Measurements from ENCODE around the gene KIAA1671.

Gene KIAA1671

DNA sequence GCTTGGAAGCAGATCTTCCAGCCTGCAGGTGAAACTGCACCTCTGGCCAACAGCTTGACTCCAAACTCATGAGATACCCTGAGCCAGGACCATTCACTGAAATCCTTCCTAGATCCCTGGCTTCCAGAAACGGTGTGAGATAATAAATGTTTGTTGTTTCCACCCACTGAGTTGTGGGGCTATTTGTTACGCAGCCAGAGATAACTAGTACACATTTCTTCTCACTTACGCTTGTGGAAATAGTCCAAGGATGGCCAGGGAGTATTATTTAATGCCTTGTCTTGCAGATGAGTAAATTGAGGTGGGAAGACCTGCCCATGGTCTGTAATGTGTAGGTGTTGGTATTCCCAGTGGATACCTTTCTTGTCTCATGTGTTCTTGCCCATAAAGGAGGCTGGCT, 171.2 kb downstream of the KIAA1671 start:
- DNase-seq, result no peak

DNA sequence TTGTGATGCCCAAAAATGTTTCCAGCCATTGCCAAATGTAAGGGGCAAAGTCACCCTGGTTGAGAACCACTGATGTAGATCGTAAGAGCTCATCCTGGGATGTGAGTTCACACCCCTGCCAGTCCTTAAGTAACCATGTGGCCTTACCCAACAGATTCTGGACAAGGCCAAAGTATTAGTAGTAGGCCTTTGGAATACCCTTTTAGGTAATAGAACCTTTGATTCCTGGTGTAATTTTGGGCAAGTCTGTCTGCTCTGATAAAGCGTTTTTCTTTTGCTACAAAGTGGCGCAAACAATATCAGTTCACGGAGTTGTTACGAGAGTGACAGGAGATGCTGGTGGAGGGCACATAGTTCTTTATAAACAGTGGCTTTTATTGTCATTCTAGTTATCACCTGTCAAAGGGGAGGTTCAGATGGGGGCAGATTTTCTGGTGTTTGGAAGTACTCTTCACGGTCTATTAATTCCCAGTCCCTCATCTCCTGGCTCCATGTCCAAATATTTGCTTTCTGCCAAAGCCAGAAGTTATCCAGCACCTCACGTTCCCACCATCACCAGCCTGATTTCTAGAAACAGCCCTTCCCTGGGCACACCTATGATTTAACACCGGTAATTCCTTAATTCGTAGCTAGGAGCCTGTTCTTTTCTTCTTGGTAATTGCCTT, 173.3 kb downstream of the KIAA1671 start:
- no peak for DNase-seq

DNA sequence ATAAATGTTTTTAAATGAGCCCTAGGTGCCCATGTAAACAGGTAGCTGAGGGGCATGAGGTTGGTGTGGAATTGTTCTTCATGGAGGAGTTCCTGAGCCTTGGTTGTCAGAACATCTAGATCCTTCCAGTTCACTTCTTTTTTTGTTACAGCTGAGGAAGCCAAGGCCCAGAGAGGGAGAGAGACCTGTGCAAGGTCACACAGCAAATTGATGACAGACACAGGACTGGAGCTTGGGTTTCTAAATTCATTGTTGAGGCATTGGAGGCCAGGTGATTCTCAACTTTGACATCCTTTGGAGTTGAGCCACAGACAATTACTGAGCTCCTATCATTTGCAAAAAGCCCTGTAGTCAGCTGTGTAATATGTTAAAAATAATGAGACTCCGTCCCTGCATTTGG, 174.0 kb downstream of the KIAA1671 start:
- no peak for DNase-seq

DNA sequence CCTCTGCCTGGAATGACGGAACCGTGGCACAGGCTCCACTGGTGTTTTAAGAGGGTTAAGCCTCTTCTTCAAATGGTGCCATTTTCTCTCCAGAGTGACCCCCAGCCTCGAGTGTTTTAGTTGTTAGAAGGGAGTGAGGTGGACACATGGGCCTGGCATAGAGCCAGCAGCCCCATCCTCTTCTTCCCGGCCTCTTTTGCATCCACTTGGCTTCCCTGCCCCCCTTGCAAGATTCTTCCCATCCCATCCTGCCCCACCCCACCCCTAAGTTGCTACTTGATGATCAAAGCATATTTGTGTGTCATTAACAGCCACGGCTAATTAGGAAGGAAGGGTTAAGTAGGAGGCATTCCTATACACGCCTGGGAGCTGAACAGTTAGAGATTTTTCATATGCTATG, 174.8 kb downstream of the KIAA1671 start:
- DNase-seq, result no peak

DNA sequence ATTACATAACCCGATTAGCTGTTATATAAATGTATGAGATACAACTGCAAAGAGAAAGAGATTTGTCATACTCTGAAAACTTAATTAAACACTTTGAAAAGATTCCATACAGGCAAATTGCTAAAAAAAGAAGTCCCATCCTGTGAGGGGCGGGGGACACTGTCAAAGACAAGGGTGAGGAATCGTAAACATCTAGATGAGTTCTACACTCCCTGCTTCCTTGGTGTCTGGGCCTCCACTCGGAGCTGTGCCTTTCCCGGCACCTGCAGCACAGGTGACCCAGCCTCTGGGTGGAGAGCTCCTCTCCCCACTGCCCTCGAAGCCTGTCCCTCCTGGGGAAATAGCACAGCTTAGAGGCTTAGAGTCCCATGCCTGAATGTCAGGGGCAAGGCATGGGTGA, 177.9 kb downstream of the KIAA1671 start:
- no peak for DNase-seq

DNA sequence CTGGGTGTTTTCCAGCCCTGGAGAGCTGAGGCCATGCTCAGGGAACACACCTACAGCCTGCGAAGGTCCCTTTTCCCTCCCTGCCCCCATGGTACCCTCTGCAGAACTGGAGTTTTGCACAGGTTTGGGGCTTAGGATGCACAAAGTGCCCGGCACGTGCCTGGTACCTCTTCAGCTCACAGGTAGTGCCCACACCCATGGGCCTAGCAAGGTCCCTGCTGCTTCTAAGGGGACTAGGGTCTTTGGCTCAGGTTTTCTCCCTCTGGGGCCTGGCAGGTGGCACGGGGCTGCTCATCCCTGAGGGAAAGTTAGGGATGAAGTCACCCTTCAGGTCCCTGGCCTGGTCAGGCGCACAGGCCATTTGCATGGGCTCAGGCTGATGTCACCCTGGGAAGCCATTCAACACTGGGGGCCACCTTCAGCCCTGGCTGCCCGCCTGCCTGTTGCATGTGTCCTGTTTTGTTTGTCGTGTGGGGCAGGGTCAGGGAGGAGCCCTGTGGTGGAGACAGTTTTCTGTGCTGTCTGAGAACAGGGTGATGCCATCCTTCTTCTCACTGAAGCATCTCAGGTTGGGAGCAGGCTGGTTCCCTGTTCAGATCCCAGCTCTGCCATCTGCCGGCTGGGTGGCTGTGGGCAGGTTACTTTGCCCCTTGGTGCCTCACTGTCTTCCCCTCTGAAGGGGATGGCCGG, 178.8 kb downstream of the KIAA1671 start:
- no peak for DNase-seq

DNA sequence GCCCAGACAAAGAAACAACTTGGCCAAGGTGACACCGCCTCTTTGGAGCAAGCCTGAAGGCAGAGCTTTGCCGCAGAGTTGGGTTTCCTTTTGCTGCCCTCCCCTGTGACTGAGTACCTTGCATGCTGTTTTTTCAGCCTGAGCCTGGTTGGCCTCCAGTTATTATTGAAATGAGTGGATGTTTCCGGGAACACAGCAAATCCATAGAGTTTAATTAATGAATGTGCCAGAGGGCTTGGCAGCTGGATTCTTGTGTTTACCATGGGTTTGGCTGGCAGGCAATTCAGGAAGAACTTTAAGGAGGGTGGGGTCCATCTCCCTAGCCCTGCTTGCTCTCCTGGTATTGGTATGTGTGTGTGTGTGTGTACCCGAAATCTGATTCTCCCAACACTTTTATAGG, 181.5 kb downstream of the KIAA1671 start:
- no peak for DNase-seq

DNA sequence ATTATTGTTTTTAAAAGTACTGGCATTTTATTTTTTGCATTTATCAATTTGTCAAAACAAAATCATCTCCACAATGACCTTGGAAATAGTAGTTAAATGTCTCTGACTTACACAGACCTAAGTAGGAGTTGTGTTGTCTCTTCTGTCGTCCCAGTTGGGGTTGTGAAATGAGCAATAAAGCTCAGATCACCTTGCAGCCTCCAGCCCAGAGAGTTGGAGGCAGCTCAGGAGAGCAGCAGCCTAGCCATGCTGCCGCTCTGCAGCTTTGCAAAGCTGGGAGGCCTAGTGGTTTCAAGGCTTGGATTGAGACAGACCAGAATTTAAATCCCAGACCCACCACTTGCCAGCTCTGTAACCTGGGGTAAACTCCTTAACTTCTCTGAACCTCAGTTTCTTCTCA, 181.9 kb downstream of the KIAA1671 start:
- DNase-seq, result no peak

DNA sequence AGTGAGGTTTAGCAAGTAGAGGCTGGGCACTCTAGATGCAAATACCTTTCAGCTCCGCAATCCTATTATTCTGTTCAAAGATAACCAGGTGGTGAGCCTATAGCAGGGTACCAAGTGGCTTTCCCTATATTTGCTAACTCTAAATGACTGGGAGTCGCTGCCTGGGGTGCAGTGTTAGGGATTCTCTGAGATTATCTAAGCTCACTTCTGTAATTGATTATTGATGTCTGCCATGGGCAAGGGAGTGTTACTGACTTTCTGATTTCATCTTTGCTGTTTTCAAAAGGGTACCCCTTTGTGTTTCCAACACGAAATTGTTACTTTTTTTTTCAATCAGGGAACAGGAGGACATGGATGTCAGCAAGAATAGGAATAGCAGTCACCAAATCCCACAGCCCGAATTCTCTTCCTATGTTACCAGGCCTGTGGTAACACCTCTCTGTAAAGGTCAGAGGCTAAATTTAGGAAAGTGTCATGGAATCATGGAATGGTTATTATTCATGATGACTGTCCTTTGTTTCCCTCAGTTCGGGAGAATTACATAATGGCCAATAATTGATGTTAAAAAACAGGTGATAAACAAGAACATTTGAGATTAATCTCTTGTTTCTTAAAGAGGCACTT, 184.5 kb downstream of the KIAA1671 start:
- DNase-seq, result no peak

DNA sequence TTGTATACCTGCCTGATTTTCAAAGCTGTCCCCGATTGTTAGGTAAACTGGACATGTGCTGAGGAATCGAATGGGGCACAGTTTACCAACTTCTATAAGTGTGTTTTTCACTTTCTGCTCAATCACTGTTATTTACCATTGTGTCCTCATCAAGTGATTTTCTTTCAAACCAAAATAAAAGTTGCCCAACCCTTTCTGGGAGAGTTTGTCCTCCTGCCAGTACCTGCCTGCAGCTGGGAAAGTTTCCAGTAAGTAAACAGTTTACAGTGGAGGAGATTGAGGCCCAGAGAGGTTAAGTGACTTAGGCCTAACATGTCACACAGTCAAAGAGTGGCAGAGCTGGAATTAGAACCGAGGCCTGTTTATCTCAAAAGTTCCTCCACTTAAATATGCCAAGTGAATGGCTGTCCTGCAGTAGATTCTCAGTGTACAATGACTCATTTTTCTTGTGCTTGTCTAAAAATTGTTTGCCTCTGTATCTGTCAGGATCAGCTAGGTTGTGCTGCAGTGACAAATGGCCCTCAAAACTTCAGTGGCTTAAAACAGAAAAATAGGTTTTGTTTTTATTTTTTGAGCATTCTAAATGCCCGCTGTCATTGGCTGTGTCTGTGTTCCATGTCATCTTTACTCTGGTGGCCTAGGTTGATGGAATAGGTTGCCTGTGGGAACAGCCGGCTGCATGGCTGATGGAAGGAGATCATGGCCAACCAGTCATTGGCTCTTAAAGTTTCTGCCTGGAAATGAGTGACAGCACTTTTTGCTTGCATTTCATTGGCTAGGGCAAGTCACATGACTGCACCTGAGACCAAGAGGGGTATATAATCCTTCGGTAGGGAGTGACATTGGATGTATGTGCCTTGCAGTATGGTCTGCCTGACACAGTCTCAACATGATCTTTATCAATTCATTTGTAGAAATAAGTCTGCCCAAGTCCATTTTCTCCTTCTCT, 185.3 kb downstream of the KIAA1671 start:
- DNase-seq, result no peak

DNA sequence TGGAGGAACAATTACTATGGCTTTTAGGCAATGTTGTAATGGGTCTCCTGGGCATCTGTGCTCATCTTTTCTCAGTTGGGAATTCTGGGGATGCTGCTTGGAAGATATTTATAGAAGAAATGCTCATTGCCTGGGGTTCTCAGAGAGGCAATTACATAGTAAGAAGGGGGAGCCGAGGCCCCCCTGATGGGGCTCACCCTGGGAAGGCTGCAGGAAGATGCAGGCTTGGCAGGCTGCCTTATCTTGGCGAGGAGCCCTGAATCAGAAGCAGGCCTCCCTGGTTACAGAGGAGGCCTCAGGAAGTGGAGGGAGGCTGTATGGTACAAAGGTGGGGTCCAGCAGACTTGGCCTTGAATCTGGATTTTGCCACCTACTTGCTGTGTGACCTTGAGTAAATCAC, 186.5 kb downstream of the KIAA1671 start:
- DNase-seq, result no peak

DNA sequence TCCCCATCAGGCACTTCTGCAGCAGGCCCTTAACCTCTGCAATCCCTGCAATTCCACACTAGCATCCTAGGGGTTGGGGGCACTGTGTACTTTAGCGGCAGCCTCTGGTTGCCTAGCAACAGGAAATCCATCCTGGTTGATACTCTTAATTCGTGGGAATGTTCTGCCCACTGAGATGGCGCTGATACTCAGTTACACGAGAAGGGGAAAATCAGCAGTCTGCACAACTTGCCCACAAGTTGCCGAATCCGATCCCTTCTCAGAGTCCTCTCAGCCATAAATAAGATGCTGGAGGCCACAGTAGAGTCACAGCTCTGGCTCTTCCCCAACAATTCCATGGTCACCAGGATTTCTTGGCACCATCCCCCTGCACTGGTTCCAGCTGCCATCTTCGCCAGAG, 189.6 kb downstream of the KIAA1671 start:
- DNase-seq, result no peak

DNA sequence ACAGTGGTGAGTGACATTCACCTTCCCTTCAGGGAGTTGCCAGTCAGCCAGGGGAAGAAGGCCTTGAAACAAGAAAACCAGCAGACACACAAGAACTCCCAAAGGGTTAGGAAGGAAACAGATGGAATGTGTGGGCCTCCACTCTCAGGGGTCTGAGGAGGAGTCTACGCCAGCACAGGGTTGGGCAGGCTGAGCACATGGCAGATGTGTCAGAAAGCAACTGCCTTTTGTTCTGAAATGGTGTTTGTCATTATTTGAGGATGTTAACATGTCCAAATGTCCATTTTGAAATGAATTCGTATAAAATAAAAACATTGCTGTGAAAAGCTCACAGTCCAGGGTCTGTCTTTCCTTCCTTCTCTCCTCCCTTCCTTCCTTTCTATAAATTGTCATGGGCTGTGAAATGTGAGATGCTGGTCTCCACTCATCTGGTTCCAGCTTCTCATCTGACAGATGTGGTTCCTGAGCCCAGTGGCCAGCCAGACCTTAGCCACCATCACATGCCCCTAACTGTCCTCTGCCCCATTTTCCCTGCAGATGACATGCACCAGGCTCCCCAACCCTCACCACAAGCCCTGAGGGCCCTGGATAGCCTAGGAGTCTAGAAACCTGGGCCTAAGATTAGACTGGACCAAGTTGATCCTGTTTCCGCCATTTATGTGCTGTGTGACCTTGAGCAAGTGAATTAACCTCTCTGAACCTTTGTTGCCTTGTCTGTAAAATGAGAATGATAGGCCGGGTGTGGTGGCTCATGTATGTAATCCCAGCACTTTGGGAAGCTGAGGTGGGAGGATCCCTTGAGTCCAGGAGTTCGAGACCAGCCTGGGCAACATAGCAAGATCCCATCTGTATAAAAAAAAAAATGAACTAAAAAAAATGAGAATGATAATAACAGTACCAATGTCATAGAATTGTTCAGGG, 190.9 kb downstream of the KIAA1671 start:
- no peak for DNase-seq

DNA sequence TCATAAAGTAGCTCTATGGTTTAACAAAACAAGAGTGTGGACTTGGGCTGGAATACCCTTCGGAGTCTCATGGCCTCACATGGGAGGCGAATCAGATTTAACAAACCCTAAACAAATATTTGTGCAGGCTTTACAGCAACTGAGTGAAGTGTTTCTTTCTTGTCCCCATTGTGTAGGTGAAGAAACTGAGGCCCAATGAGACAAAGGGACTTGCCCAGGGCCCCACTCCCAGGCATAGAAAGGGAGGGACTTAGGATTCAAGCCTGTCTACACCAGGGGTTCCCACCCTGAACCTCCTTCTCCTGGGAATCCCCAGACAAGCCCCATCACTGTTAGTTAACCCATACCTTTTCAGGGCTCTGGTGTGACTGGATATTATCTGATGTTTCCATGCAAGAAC, 192.0 kb downstream of the KIAA1671 start:
- DNase-seq, result no peak

DNA sequence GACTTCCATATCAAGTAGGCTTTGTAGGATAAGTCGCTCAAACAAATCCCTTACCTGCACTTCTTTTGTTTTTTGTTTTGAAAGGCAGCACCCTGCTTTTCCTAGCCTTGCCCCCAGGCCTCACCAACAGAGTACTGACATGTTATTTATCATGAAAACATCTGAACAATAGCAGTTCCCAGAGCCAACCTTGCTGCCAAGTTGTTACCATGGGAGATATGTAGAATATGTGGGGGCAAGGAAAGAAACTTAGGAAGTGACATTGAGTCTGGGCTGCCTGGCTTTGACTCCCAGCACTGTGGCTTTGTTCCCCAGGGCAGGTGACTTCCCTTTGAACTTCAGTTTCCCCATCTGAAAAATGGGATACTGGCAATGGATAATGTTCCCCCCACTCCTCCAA, 193.8 kb downstream of the KIAA1671 start:
- no peak for DNase-seq

DNA sequence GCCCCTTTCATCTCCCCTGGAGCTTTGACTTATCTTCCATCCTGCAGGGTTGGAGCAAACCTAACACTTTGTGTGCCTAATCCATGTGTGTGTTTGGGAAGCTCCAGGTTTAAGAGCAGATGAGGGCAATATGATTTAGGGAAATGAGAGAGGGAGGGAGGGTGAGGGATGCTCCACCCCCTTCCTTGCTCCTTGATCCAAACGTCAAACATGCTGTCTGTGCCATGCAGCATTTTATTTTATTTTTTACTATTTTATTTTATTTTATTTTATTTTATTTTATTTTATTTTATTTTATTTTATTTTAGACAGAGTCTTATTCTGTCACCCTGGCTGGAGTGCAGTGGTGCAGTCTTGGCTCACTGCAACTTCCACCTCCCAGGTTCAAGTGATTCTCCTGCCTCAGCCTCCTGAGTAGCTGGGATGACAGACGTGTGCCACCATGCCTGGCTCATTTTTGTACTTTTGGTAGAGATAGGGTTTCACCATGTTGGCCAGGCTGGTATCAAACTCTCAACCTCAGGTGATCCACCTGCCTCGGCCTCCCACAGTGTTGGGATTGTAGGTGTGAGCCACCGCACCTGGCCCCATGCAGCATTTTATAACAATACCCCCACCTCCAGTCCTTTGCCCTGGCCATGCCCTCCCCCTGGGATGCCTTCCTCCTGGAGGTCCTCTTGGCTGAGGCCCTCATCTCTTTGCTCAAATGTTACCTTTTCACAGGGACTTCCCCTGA, 194.6 kb downstream of the KIAA1671 start:
- DNase-seq, result no peak

DNA sequence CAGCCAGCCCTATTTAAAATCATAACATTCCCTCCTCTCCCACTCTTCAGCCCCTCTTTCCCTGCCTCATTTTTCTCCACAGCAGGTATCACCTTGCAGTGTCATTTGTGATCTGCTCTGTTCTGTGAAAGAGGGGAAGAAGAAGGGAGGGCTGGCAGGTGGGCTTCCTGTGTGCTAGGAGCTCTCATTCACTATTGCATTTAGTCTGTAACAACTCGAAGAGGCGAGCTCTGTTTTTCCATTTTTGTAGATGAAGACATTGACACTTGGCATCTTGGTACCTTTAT, 195.1 kb downstream of the KIAA1671 start:
- no peak for DNase-seq

DNA sequence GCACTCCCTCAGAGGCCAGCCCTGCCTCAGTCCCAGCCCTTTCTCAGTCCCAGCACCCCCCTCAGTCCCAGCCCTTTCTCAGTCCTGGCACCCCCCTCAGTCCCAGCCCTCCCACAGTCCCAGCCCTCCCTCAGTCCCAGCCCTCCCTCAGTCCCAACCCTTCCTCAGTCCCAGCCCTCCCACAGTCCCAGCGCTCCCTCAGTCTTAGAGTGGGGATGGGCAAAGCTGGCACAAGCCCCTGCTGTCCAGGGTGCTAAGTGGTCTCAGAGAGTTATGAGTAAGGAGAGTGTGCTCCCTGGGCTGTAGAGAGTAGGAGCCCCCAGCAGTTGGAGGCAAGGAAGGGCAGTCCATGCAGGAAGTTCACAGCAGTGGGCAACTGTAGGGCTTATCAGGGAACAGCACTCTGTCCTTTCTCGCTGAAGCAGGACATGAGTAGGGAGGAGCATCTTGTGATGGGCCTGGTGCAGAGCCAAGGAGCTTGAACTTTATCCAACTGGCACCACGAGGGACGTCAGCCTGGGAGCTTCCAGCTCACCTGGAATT, 195.7 kb downstream of the KIAA1671 start:
- DNase-seq, result no peak

DNA sequence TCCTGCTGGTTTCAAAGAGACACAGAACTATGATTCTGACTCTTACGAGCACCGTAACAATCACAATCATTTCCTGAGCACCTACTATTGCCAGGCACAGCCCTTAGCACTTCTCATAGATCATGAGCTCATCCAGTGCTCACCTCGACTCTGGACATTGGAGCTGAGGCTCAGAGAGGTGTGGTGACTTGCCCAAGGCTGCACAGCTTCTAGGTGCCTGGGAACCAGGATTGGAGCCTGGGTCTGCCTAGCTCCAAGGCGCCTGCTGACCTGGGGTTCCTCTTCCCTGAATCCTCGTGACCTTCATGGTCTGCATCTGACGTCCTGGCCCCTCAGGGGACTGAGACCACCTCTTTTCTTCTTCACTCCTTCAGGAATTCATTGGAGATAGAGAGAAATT, 196.5 kb downstream of the KIAA1671 start:
- DNase-seq, result no peak

DNA sequence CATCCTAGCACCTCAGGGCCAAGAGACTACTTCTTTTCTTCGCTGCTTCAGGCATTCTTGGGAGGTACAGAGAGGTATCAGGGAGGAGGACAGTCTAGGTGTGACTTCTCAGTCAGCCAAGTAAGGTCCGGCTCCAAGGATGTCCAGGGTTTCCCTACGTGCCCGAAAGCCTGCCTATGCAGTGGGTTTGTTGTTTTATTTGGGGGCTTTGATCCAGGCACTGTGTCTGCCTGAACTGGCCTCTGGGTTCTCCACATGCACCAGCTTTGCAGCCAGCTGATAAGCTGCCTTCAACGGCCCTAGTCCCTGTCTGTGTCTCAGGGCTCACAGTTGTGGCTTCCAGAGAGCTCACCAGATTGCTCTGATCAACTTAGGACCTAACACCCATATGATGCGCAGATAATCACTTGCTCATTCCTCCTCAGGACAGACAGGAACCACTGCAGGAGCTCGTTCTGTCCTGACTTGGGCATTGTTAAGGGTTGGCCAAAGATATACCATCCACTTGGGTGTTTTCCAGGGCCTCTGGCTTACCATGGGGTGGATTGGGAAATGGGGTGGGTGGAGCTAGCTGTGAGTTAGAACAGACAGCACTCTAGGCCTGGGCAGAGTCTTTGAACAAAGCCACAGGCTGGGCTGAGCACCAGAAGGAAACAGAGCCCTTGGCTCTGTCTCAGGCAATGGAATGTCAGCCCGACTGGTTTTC, 201.6 kb downstream of the KIAA1671 start:
- no peak for DNase-seq

DNA sequence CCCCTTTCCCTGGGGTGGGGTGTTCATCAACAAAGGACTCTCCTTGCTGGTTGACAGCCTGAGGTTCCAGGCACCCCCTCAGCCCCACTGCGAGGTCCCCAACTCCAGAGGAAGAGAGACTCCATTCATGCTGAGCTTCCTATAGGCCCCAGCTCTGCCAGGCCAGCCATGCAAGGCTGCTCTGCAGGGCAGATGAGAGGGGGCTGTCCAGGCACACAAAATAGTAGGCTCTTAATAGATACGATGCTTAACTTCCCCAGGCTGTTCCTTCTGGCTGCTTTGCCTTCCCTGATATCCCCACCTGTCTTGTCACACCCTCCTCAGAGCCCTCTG, 202.1 kb downstream of the KIAA1671 start:
- no peak for DNase-seq

Data from HCEC 1CT (cell line).